Activated naive CD8-positive, alpha-beta T cell treated with anti-CD3 and anti-CD28 coated beads, Interleukin-2, amount 50 U/mL, for 24 hours (primary cell): Measurements from ENCODE around the gene NOVA1.
A peak's percentile ranks its signal among the peaks of the same experiment; 100 is the strongest.
"Not testable (repeated sequence)": the region's sequence is repeated elsewhere in the genome, so short reads cannot be mapped to it uniquely, and the experiment has no call there.

ENCODE experiments used
- ATAC-seq: fragments of 150-1000 bp; cut with Tn5 transposase; one replicate; pipeline ENCODE4 v1.10.0; 2021
- DNase-seq: peaks from one replicate; pipeline ENCODE4 v3.0.0; 2021
- H3K27ac Mint-ChIP-seq: one replicate; pipeline ENCODE4 v1.8.0; 2021; ENCODE audit warnings: mild to moderate bottlenecking, mixed read lengths
- H3K27me3 Mint-ChIP-seq: one replicate; pipeline ENCODE4 v1.8.0; 2021; ENCODE audit warnings: mixed read lengths
- H3K36me3 Mint-ChIP-seq: one replicate; pipeline ENCODE4 v1.8.0; 2021; ENCODE audit warnings: low read depth, mixed read lengths
- H3K4me1 Mint-ChIP-seq: one replicate; pipeline ENCODE4 v1.8.0; 2021; ENCODE audit warnings: mixed read lengths
- H3K4me3 Mint-ChIP-seq: one replicate; pipeline ENCODE4 v1.8.0; 2021; ENCODE audit warnings: mild to moderate bottlenecking, moderate library complexity, mixed read lengths
- H3K9me3 Mint-ChIP-seq: one replicate; pipeline ENCODE4 v1.8.0; 2021; ENCODE audit warnings: mixed read lengths

Gene NOVA1, protein sequence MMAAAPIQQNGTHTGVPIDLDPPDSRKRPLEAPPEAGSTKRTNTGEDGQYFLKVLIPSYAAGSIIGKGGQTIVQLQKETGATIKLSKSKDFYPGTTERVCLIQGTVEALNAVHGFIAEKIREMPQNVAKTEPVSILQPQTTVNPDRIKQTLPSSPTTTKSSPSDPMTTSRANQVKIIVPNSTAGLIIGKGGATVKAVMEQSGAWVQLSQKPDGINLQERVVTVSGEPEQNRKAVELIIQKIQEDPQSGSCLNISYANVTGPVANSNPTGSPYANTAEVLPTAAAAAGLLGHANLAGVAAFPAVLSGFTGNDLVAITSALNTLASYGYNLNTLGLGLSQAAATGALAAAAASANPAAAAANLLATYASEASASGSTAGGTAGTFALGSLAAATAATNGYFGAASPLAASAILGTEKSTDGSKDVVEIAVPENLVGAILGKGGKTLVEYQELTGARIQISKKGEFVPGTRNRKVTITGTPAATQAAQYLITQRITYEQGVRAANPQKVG

GRCh38 chr14:26597589-26598080 lies at the start of gene NOVA1:
NOVA1 (minus strand) TSS chr14:26598033; CDS start chr14:26597436, 597 bp downstream.
- ATAC-seq (peak; percentile 15), DNase-seq (peak; percentile 1)
- Mint-ChIP-seq H3K4me1 (peaks cover 2% of the 10 kb centered on the region), H3K4me3 (peak within 1 kb of the TSS; percentile 29), H3K27ac (no peak within 1 kb of the TSS), H3K27me3 (peaks cover 35% of the 10 kb centered on the region), H3K36me3 (no peaks in the 10 kb centered on the region), H3K9me3 (no peaks in the 10 kb centered on the region)

DNA sequence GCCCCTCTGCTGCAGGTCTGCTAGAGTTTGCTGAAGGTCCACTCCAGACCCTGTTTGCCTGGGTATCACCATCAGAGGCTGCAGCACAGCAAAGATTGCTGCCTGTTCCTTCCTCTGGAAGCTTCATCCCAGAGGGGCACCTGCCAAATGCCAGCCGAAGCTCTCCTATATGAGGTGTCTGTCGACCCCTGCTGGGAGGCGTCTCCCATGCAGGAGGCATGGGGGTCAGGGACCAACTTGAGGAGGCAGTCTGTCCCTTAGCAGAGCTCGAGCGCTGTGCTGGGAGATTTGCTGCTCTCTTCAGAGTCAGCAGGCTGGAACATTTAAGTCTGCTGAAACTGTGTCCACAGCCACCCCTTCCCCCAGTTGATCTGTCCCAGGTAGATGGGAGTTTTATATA lies 47.2 kb upstream of the NOVA1 start:
- DNase-seq, H3K27ac Mint-ChIP-seq, H3K27me3 Mint-ChIP-seq, H3K4me3 Mint-ChIP-seq, H3K36me3 Mint-ChIP-seq, H3K4me1 Mint-ChIP-seq, ATAC-seq: not testable (repeated sequence)
- H3K9me3 Mint-ChIP-seq, result peaks cover 37% of the 10 kb centered on the region

GRCh38 chr14:26636561-26636960 lies 38.7 kb upstream of the NOVA1 start:
- Mint-ChIP-seq H3K9me3 (peaks cover 15% of the 10 kb centered on the region), H3K27me3 (no peaks in the 10 kb centered on the region), H3K4me1 (no peaks in the 10 kb centered on the region), H3K4me3 (no peak overlapping the region), H3K27ac (no peak overlapping the region), H3K36me3 (no peaks in the 10 kb centered on the region)
- DNase-seq, result no peak
- no peak for ATAC-seq

DNA sequence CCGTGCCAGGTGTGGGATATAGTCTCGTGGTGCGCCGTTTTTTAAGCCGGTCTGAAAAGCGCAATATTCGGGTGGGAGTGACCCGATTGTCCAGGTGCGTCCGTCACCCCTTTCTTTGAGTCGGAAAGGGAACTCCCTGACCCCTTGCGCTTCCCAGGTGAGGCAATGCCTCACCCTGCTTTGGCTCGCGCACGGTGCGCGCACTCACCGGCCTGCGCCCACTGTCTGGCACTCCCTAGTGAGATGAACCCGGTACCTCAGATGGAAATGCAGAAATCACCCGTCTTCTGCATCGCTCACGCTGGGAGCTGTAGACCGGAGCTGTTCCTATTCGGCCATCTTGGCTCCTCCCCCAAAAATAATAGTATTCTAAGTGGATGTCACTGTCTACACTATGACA lies 37.1 kb upstream of the NOVA1 start:
- ATAC-seq, H3K27me3 Mint-ChIP-seq, H3K36me3 Mint-ChIP-seq, H3K4me3 Mint-ChIP-seq, DNase-seq, H3K4me1 Mint-ChIP-seq, H3K27ac Mint-ChIP-seq, H3K9me3 Mint-ChIP-seq: not testable (repeated sequence)

DNA sequence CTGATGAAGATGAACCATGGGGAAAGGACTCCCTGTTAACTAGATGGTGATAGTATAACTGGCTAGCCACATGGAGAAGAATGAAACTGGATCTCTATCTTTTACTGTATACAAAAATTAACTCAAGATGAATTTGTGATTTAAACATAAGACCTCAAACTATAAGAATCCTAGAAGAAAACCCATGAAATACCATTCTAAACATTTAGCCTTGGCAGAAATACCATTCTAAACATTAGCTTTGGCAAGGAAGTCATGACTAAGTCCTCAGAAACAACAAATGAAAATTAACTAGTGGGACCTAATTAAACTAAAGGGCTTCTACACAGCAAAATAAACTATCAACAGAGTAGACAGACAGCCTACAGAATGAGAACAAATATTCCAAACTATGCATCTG lies 28.4 kb upstream of the NOVA1 start:
- H3K27ac Mint-ChIP-seq, result no peak overlapping the region
- no peaks in the 10 kb centered on the region for H3K27me3 Mint-ChIP-seq
- no peaks in the 10 kb centered on the region for H3K4me1 Mint-ChIP-seq
- peaks cover 21% of the 10 kb centered on the region for H3K9me3 Mint-ChIP-seq
- no peak overlapping the region for H3K4me3 Mint-ChIP-seq
- ATAC-seq, result no peak
- no peak for DNase-seq
- H3K36me3 Mint-ChIP-seq, result no peaks in the 10 kb centered on the region

GRCh38 chr14:26622611-26623010 lies 24.8 kb upstream of the NOVA1 start:
- no peaks in the 10 kb centered on the region for H3K27me3 Mint-ChIP-seq
- no peak overlapping the region for H3K27ac Mint-ChIP-seq
- DNase-seq, result no peak
- H3K4me3 Mint-ChIP-seq, result no peak overlapping the region
- ATAC-seq, result no peak
- no peaks in the 10 kb centered on the region for H3K4me1 Mint-ChIP-seq
- H3K36me3 Mint-ChIP-seq, result no peaks in the 10 kb centered on the region
- peaks cover 33% of the 10 kb centered on the region for H3K9me3 Mint-ChIP-seq

DNA sequence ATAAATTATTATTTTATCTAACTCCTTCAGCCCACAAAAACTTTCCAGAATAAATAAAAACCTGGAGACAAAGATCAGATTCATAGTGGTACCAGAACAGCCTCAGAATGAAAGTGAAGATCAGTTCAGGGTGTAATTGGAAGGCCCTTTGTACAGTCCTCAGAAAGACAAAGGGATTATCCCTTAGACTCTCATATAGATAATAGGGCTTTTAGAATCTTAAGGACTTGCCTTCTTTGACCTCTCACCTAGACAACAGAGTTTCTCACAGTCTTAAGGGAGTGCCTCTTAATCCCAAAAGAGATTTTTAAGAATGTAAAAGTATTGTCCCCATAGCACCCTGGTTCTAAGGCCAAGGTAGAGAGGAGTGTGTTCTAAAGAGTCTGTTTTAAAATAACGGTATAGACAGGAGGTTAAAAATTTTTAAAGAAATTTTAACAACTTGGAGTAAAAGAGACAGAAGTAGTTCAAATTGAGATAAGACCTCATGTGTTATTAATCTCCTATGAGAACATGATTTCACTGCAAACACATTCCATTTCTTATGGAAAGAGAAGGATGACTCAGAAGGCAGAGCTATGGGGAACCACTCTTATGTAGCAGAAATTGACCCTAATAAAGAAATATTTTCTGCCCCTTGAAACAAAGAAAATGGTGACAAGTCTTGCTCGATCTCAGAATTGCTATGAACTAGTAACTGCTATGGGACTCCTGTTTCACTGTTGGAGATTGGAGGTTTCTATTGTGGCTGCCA lies 24.2 kb upstream of the NOVA1 start:
- no peak for DNase-seq
- H3K36me3 Mint-ChIP-seq, result no peaks in the 10 kb centered on the region

GRCh38 chr14:26621364-26621763 lies 23.5 kb upstream of the NOVA1 start:
- no peaks in the 10 kb centered on the region for H3K27me3 Mint-ChIP-seq
- DNase-seq (no peak), ATAC-seq (no peak)
- H3K4me1 Mint-ChIP-seq, result no peaks in the 10 kb centered on the region
- peaks cover 28% of the 10 kb centered on the region for H3K9me3 Mint-ChIP-seq
- H3K36me3 Mint-ChIP-seq, result no peaks in the 10 kb centered on the region
- H3K27ac Mint-ChIP-seq, result no peak overlapping the region
- H3K4me3 Mint-ChIP-seq, result no peak overlapping the region

More for the DNA sequence above, 24.2 kb upstream of the NOVA1 start:
- Mint-ChIP-seq H3K4me1 (no peaks in the 10 kb centered on the region), H3K4me3 (no peak overlapping the region), H3K27me3 (no peaks in the 10 kb centered on the region), H3K9me3 (peaks cover 30% of the 10 kb centered on the region), H3K27ac (no peak overlapping the region)
- no peak for ATAC-seq

DNA sequence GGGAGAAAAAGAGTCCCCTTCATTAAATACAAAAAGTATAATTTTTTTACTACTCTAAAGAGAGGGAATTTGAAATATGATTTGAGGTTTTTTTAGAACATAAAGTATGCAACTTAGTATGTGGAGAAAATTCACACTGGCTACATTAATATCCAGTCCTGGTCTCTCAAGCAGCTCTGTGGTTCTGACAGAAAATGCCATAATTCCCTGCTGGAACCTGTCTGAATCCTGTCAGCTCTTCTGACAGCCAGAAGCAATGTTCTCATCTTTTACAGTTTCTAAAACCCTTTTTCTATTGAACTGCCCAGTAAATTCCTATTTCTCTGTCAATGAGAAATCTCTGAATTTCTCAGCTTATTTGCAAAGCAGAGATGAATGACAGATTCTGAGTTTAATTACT lies 13.4 kb upstream of the NOVA1 start:
- no peak for DNase-seq
- H3K9me3 Mint-ChIP-seq, result peaks cover 12% of the 10 kb centered on the region

GRCh38 chr14:26606729-26607312 lies 9.0 kb upstream of the NOVA1 start:
- no peak for DNase-seq
- no peak overlapping the region for H3K27ac Mint-ChIP-seq
- no peaks in the 10 kb centered on the region for H3K4me1 Mint-ChIP-seq
- no peak for ATAC-seq
- no peaks in the 10 kb centered on the region for H3K27me3 Mint-ChIP-seq
- no peak overlapping the region for H3K4me3 Mint-ChIP-seq
- no peaks in the 10 kb centered on the region for H3K36me3 Mint-ChIP-seq
- peaks cover 4% of the 10 kb centered on the region for H3K9me3 Mint-ChIP-seq

More for the DNA sequence above, 13.4 kb upstream of the NOVA1 start:
- no peak for ATAC-seq
- H3K36me3 Mint-ChIP-seq, result no peaks in the 10 kb centered on the region
- H3K4me1 Mint-ChIP-seq, result no peaks in the 10 kb centered on the region
- H3K27me3 Mint-ChIP-seq, result no peaks in the 10 kb centered on the region
- H3K4me3 Mint-ChIP-seq, result no peak overlapping the region
- no peak overlapping the region for H3K27ac Mint-ChIP-seq

DNA sequence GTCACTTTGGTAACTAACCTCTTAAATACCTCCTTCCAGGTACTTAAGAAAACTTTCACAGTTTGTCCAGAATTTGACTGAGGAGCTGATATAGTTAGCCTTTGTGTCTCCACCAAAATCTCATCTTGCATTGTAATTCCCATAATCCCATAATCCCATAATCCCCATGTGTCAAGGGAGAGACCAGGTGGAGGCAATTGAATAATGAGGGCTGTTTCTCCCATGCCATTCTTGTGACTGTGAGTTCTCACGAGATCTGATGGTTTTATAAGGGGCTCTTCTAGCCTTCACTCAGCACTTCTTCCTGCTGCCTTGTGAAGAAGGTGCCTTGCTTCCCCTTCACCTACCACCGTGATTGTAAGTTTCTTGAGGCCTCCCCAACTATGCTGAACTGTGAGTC lies 7.8 kb upstream of the NOVA1 start:
- no peak overlapping the region for H3K27ac Mint-ChIP-seq
- no peak overlapping the region for H3K4me3 Mint-ChIP-seq
- peaks cover 4% of the 10 kb centered on the region for H3K9me3 Mint-ChIP-seq
- DNase-seq, result no peak
- H3K36me3 Mint-ChIP-seq, result no peaks in the 10 kb centered on the region
- no peak for ATAC-seq
- H3K27me3 Mint-ChIP-seq, result peaks cover 1% of the 10 kb centered on the region
- H3K4me1 Mint-ChIP-seq, result no peaks in the 10 kb centered on the region

GRCh38 chr14:26602902-26603301 lies 5.1 kb upstream of the NOVA1 start:
- Mint-ChIP-seq H3K27me3 (peaks cover 20% of the 10 kb centered on the region), H3K9me3 (peaks cover 1% of the 10 kb centered on the region)
- ATAC-seq, result no peak

DNA sequence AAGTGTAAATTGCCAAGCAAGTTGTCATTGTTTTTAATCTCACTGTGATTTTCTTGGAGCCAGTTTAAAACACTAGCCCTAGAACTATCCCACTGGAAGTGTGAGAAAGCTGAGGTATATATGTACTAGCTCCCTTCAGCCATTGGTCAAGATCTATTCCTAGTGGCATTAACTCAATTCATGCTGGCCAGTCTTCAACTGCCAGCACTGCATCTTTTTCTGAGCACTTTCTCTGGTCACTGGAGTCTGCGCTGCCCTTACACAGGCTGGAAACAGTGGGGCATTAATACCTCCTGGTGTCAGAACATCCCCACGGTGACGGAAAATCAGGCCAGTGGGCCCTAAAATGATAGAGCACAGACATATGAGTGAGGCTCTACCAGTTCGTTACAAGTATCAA lies 4.0 kb upstream of the NOVA1 start:
- Mint-ChIP-seq H3K27ac (no peak overlapping the region), H3K9me3 (no peaks in the 10 kb centered on the region), H3K27me3 (peaks cover 23% of the 10 kb centered on the region), H3K4me3 (no peak overlapping the region), H3K4me1 (no peaks in the 10 kb centered on the region), H3K36me3 (no peaks in the 10 kb centered on the region)
- no peak for DNase-seq
- ATAC-seq, result no peak

More at GRCh38 chr14:26602902-26603301, 5.1 kb upstream of the NOVA1 start:
- Mint-ChIP-seq H3K27ac (no peak overlapping the region), H3K4me3 (no peak overlapping the region), H3K4me1 (no peaks in the 10 kb centered on the region), H3K36me3 (no peaks in the 10 kb centered on the region)
- no peak for DNase-seq

DNA sequence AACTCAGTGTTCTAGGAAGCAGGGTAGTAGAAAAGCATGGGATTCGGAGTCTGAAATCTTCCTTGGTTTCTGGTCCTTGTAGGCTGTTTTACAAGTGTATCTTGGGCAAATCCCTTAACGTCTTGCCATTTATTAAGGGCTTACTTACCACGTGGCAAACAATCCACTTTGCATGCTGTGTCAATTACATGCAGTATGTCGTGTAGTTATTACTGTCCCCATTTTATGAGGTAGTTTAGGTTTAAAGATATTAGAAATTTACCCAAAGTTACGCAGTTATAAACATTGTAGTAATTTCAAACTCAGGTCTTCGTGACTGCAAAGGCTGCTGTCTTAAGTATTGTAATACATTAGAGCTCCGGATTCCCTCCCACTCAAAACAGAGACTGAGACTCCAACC lies 1.5 kb upstream of the NOVA1 start:
- Mint-ChIP-seq H3K36me3 (no peaks in the 10 kb centered on the region), H3K4me1 (peaks cover 2% of the 10 kb centered on the region), H3K4me3 (no peak overlapping the region), H3K27ac (no peak overlapping the region), H3K9me3 (no peaks in the 10 kb centered on the region), H3K27me3 (peaks cover 35% of the 10 kb centered on the region)
- ATAC-seq (no peak), DNase-seq (no peak)
